Stimulated activated CD8-positive, alpha-beta memory T cell treated with anti-CD3 and anti-CD28 coated beads, Interleukin-15, amount 100 ng/mL, for 24 hours (primary cell): ENCODE data around the gene NNAT.
"Not testable (repeated sequence)": the region's sequence is repeated elsewhere in the genome, so short reads cannot be mapped to it uniquely, and the experiment has no call there.

ENCODE experiments used
- DNase-seq: peaks from one replicate; pipeline ENCODE4 v3.0.0-alpha.2; 2020; ENCODE audit warnings: low read depth

The NNAT gene

DNA sequence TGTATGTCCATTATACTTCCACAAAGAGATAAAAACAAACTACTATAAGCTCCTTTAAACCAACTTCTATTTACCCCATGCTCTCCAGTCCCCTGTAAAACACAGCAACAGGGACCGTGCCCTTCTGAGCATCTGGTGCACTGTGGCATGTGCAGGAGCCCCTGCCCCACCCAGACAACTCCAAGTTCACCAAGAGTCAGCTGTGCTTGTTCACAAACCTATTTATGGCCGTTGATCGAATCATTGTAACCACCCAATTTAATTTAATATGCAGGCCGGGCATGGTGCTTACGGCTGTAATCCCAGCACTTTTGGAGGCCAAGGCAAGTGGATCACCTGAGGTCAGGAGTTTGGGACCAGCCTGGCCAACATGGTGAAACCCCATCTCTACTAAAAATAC is 20.3 kb downstream of the NNAT start:
- DNase-seq: no peak

- no peak for DNase-seq
Observed at GRCh38 chr20:37542281-37542680, 21.2 kb downstream of the NNAT start.

GRCh38 chr20:37543828-37544227 is 22.8 kb downstream of the NNAT start:
- no peak for DNase-seq

GRCh38 chr20:37544386-37544785 is 23.3 kb downstream of the NNAT start:
- no peak for DNase-seq

DNA sequence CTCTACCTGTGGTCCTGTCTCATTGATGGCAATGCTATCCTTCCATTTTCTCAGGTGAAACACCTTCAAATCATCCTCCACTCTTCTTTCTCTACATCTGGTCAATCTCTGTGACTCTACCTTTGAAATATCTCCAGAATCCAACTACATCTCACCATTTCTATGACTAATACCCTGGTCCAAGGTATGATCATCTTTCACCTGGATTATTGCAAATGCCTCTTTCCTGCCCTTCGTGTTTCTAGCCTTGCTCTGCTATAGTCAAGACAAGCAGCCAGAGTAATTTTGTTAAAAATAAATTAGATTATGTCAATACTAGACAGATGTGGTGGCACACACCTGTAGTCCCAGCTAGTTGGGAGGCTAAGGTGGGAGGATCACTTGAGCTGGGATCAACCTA is 24.5 kb downstream of the NNAT start:
- no peak for DNase-seq

DNA sequence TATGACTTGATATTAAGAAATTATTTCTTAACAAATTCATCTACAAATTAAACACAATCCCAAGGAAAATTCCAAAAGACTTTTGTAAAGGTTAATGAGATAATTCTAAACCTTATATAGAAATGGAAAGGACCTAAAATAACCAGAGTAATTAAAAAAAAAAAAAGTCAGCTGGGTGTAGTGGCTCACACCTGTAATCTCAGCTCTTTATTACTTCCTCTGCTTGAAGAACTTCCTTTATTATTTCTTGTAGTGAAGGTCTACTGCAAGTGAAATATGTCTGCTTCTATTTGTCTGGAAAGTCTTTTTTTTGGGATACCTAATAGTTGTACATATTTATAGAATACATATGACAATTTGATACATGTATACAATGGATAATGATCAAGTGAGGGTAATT is 26.9 kb downstream of the NNAT start:
- DNase-seq: no peak

- not testable (repeated sequence) for DNase-seq
Observed at GRCh38 chr20:37550101-37550920, 29.3 kb downstream of the NNAT start.

DNA sequence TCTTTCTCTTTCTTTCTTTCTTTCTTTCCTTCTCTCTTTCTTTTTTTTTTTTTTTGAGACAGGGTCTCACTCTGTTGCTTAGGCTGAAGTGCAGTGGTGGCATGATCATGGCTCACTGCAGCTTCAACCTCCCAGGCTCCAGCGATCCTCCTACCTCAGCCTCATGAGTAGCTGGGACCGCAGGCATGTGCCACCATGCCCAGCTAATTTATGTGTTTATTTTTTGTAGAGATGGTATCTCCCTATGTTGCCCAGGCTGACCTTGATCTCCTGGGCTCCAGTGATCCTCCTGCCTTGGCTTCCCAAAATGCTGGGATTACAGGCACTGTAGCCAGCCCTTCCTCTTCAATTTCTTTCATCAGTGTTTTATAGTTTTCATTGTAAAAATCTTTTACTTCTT is 30.6 kb downstream of the NNAT start:
- DNase-seq: not testable (repeated sequence)

DNA sequence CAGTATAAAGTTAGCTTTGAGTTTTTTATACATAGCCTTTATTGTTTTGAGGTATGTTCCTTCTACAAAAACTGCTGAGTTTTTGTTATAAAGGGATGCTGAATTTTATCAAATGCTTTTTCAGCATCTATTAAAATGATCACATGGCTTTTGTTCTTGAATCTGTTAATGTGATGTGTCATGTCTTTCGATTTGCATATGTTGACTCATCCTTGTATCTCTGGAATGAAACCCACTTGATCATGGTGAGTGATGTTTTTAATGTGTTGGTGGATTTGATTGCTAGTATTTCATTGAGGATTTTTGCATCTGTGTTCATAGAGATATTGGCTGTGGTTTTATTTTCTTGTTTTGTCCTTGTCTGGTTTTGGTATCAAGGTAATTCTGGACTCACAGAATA is 31.4 kb downstream of the NNAT start:
- no peak for DNase-seq

- DNase-seq: not testable (repeated sequence)
Observed at GRCh38 chr20:37554721-37555298, 33.8 kb downstream of the NNAT start.

DNA sequence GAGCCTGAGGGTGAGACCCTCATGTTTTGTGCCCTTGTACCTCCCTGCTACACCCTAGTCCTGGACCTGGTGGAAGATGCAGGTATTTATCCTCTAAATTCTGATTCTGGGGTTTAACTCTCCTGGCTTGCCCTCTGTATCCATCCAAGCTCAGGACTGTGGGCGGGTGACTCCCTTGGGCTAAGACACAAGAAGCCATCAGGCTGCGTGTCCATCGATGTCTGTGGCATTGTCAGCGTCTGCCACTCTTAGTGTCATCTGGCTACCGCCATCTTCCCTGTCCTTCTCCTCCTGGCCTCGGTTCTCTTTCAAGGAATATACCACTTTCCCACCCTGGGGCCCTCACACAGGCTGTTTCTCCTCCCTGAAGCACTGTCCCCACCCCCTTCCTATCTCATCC is 35.5 kb downstream of the NNAT start:
- DNase-seq: no peak

GRCh38 chr20:37558306-37558705 is 37.3 kb downstream of the NNAT start:
- DNase-seq: no peak

GRCh38 chr20:37558779-37559178 is 37.7 kb downstream of the NNAT start:
- no peak for DNase-seq

GRCh38 chr20:37559312-37560027 is 38.4 kb downstream of the NNAT start:
- DNase-seq: no peak

GRCh38 chr20:37560629-37561028 is 39.6 kb downstream of the NNAT start:
- no peak for DNase-seq

GRCh38 chr20:37562695-37563480 is 41.8 kb downstream of the NNAT start:
- DNase-seq: no peak

GRCh38 chr20:37564016-37564387 is 43.0 kb downstream of the NNAT start:
- DNase-seq: no peak

DNA sequence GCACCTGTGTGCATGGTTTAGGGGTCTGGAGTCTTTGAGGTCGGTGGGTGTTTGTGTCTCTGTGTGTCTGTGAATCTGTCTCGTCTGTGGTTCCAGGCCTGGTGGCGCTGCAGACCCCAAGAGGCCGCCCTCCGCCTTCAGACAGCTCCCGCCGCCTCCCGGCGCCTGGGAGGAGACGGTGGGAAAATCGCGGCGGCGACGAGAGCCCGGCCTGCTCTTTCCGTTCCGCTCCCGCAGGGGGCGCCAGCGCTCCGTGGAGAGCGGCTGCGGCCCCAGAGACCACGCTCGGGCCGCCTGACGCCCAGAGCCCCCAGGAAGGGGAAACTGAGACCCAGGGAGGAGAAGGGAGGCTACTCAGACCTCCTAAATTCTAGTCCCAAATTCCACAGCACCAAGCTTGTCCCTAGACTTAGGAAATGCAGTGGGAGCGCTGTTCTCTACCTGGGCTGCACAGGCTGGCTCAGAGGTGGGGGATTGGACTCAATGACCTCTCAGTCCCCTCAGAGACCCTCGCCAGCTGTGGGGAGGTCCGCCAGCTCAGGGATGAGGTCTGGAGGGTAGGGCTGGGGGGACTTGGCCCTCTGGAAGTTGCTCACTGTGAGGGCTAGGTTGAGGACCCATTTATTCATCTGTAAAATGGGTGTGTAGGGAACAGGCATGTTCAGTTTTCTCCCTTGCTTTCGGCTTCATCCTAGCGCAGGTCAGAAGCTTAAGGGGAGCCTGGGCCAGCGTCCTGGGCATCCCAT is 43.5 kb downstream of the NNAT start:
- DNase-seq: peak; percentile 39

- DNase-seq: no peak
Observed at GRCh38 chr20:37565134-37565811, 44.2 kb downstream of the NNAT start.

DNA sequence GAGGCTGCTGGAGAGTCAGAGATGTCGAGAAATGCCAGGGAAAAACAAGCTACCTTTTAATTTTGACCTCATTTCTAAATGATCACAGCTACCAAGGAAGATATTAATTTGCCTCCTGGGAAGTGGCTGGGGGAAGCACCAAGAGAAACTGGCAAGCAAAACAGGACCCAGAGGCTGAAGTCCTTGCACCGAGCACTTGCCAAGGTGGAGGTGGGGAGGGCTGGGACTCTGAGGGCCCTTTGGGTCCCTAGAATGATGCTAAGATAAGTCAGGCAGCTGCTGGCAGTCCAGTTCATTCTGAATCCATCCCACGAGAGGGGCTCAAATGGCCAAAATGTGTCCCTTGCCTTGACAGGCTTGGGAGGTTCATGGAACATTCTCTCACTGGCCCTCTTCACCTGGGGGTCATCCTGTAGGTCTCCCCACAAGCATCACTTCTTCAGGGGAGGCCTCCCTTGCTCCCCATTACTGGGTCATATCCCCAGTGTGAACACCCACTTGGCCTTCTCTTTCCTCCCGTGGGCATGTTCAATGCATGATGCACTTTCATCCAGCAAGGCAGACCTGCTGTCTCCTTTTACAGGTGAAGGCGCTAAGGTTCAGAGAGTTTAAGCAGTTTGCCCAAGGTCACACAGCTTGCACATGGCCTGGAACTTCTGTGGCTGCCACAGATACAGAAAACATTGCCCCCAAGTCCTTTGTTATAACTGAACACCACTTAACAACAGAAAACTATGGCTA is 45.7 kb downstream of the NNAT start:
- no peak for DNase-seq

GRCh38 chr20:37567331-37567665 is 46.2 kb downstream of the NNAT start:
- no peak for DNase-seq
